ENCODE measurements around the gene TRERF1.

DNA sequence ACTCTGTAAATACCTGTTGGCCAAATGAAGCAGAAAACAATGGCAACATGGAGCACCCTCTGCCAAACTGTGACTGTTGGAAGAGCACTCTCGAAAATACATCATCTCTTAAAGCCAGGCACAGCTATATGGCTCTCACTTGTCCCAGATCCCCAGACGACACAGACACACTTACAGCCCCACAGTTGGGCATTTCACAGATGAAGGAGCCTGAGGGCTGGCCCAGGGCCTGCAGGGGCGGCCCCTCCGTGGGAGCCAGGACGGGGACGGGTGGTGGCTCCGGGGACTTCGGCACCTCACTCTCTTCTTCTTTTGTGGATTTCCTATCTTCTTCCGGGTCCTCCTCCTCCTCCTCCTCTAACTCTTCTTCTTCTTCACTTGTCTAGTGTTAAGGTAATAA is 215.7 kb downstream of the TRERF1 start:
- TF ChIP-seq CTCF (IDR thresholded peaks at IDR 0.05) (no peak), POLR2A (IDR thresholded peaks at IDR 0.05) (no peak)
